ENCODE results near the gene EIF2D.

DNA sequence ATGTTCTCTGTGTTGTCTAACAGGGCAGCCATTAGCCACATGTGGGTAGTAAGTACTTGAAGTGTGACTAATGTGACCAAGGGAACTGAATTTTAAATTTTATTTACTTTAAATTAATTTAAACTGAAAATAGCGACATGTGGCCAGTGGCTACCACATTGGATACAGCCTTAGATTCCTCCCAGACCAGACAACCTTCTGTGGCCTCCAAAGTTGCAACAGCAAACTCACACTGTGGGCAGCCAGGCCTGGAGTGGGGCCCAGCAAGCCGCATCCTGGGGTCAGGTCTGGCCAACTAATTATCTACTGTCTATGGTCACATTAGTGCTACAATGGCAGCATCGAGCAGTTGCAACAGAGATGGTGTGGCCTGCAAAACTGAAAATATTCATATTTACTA lies 11.7 kb downstream of the EIF2D start:
- TF ChIP-seq EP300 (IDR thresholded peaks at IDR 0.05) (no peak), POLR2A (IDR thresholded peaks at IDR 0.05) (no peak)
- TF ChIP-seq, protein P1, sequence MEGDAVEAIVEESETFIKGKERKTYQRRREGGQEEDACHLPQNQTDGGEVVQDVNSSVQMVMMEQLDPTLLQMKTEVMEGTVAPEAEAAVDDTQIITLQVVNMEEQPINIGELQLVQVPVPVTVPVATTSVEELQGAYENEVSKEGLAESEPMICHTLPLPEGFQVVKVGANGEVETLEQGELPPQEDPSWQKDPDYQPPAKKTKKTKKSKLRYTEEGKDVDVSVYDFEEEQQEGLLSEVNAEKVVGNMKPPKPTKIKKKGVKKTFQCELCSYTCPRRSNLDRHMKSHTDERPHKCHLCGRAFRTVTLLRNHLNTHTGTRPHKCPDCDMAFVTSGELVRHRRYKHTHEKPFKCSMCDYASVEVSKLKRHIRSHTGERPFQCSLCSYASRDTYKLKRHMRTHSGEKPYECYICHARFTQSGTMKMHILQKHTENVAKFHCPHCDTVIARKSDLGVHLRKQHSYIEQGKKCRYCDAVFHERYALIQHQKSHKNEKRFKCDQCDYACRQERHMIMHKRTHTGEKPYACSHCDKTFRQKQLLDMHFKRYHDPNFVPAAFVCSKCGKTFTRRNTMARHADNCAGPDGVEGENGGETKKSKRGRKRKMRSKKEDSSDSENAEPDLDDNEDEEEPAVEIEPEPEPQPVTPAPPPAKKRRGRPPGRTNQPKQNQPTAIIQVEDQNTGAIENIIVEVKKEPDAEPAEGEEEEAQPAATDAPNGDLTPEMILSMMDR (IDR thresholded peaks at IDR 0.05), result no peak
